ENCODE data around the gene TASOR2. TPM values are rescaled to one million over a fixed set of nuclear protein-coding genes. Genes with fewer than 3 reads are reported as not detected.

TASOR2 gene
- total RNA-seq, 4 donors from 2014 or later: 27.0 to 50.5 (median 35.4) TPM

DNA sequence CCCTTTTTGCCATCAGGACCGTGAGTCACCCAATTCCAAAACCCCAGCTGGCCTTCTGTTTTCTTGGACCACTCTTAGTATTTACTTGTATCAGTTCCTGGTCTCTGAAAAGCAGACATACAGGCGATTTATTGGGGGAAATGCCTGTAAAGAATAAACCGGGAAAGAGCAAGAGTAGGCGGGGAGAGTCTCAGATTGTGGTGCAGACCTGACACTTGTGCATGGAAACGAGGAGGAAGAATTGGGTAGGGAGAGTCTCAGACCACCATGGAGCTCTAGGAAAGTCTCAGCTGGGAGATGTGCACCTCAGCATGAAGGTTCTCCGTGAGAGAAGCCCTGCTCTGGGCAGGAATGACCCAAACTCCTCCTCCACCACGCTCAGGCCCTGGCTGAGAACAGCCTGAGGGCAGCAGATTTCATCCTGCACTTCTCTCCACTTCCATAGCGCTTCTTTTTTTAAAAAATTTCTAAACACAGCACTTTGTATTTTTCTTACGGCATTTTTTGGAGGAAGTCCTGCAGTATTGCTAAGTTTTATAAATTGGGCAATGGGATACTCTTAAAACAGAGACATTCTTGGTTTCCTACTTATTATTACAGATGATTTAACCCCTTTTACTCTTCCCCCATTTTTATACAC lies 6.1 kb upstream of the TASOR2 start:
- intact Hi-C loops (cut with DNase I; ENCODE audit: low total_unique reads): no loop called here
- TF ChIP-seq POLR2A (IDR thresholded peaks at IDR 0.05): no peak
- TF ChIP-seq, protein P1, sequence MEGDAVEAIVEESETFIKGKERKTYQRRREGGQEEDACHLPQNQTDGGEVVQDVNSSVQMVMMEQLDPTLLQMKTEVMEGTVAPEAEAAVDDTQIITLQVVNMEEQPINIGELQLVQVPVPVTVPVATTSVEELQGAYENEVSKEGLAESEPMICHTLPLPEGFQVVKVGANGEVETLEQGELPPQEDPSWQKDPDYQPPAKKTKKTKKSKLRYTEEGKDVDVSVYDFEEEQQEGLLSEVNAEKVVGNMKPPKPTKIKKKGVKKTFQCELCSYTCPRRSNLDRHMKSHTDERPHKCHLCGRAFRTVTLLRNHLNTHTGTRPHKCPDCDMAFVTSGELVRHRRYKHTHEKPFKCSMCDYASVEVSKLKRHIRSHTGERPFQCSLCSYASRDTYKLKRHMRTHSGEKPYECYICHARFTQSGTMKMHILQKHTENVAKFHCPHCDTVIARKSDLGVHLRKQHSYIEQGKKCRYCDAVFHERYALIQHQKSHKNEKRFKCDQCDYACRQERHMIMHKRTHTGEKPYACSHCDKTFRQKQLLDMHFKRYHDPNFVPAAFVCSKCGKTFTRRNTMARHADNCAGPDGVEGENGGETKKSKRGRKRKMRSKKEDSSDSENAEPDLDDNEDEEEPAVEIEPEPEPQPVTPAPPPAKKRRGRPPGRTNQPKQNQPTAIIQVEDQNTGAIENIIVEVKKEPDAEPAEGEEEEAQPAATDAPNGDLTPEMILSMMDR (IDR thresholded peaks at IDR 0.05): no peak
- WGBS, 2 donors: 73 to 75% methylated on average over 9 of the region's 9 CpGs
- DNase-seq (ENCODE audit: low spot score in 2 of 2): no peak
- H3K4me3 ChIP-seq (ENCODE audit: low read depth, poor library complexity, severe bottlenecking): no peak overlapping the region

DNA sequence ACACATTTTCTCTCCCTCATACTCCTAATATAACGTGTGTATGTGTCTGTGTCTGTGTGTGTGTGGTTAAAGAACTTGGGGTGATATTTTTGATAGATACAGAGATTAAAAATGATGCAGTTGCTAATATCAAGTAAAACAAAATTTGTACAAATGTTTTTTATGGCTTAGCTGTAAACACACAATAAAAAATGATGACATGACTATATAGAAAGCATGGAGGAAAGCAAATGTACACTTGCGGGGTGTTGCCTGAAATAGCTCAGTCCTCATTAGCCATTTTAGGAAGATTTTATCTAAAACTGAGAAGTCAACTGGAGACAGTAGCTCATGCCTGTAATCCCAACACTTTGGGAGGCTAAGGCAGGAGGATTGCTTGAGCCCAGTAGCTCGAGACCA lies 5.6 kb upstream of the TASOR2 start:
- intact Hi-C loops (cut with DNase I; ENCODE audit: low total_unique reads): no loop called here
- TF ChIP-seq, protein P1 (IDR thresholded peaks at IDR 0.05): no peak
- no peak for TF ChIP-seq POLR2A (IDR thresholded peaks at IDR 0.05)
- no peak overlapping the region for H3K4me3 ChIP-seq (ENCODE audit: low read depth, poor library complexity, severe bottlenecking)
- WGBS, 2 donors: 89% methylated on average over 3 of the region's 3 CpGs
- DNase-seq (ENCODE audit: low spot score in 2 of 2): no peak

DNA sequence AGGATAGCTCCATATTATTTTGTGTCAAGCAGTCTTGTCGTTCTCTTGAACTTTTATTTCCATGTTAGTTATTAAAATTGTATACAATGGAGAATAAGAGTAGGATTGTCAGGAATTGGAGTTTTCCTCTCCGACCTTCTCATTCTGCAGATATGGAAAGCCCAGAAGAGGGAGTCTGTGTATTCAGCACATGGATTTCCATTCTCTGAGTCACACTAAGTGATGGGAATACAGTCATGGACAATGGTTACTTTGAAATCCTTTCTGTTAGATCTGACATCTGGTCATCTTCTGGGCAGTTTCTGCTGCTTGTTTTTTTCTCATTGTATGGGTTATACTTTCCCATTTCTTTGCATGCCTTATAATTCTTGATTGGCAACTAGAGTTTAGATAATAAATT lies 5.0 kb upstream of the TASOR2 start:
- 76 to 86% methylated on average over 2 of the region's 2 CpGs for WGBS, 2 donors
- no peak for DNase-seq (ENCODE audit: low spot score in 2 of 2)

DNA sequence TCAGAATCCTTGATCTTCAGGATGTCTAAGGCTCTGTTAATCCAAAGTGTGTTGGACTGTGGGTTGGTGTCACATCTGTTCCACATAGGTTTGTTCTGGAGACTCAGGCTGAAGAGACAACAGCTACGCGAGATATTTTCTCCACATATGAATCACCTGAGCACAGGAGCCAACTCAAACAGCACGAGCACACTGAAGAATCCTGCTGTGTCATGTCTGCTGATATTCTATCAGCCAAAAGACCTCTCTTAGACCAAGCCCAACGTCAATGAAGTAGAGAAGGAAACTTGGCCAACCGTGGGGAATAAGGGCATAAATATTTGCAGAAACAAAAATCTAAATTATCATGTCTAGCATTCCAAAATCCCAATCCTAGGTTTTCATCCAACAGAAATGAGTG lies 2.7 kb upstream of the TASOR2 start:
- H3K4me3 ChIP-seq (ENCODE audit: low read depth, poor library complexity, severe bottlenecking): no peak overlapping the region
- DNase-seq (ENCODE audit: low spot score in 2 of 2): no peak
- intact Hi-C loops (cut with DNase I; ENCODE audit: low total_unique reads): loop anchor here (10.0 kb wide), 1 partner anchor 193 kb away; no protein-coding TSS in a partner anchor
- whole genome bisulfite sequencing, 2 donors: 47 to 48% methylated on average over 5 of the region's 5 CpGs
- TF ChIP-seq, protein P1 (IDR thresholded peaks at IDR 0.05): no peak
- TF ChIP-seq POLR2A (IDR thresholded peaks at IDR 0.05): no peak

More for the DNA sequence above, 5.0 kb upstream of the TASOR2 start:
- TF ChIP-seq, protein P1 (IDR thresholded peaks at IDR 0.05): no peak
- TF ChIP-seq POLR2A (IDR thresholded peaks at IDR 0.05): no peak
- intact Hi-C loops (cut with DNase I; ENCODE audit: low total_unique reads): loop anchor here (10.0 kb wide), 1 partner anchor 195 kb away; no protein-coding TSS in a partner anchor
- no peak overlapping the region for H3K4me3 ChIP-seq (ENCODE audit: low read depth, poor library complexity, severe bottlenecking)

DNA sequence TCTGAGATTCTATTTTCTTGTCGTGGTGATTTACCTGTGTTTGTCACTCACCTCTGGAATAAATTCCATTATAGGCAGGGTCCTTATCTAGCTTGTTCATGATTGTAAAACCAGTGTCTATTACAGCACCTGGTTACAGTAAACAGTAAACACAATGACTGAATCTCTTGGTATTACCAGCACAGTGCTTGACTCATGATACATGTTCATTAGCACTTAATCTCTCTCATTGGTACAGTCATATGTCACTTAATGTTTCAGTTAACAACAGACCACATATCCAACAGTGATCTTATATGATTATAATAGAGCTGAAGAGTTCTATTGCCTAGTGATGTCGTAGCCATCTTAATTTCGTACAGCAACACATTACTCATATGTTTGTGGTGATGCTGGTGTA lies 1.6 kb upstream of the TASOR2 start:
- DNase-seq (ENCODE audit: low spot score in 2 of 2): no peak
- intact Hi-C loops (cut with DNase I; ENCODE audit: low total_unique reads): loop anchor here (10.0 kb wide), 1 partner anchor 192 kb away; no protein-coding TSS in a partner anchor
- 76 to 79% methylated on average over 3 of the region's 3 CpGs for WGBS, 2 donors
- no peak overlapping the region for H3K4me3 ChIP-seq (ENCODE audit: low read depth, poor library complexity, severe bottlenecking)
- TF ChIP-seq POLR2A (IDR thresholded peaks at IDR 0.05): no peak
- TF ChIP-seq, protein P1 (IDR thresholded peaks at IDR 0.05): no peak

Measured in lower leg skin (tissue), 4 donors.